ENCODE measurements around the gene ALDH1A1. TPM values are rescaled to one million over a fixed set of nuclear protein-coding genes. Genes with fewer than 3 reads are reported as not detected.

The ALDH1A1 gene
- polyA plus RNA-seq, 3 donors, result 28.6 to 117 (median 105) TPM

DNA sequence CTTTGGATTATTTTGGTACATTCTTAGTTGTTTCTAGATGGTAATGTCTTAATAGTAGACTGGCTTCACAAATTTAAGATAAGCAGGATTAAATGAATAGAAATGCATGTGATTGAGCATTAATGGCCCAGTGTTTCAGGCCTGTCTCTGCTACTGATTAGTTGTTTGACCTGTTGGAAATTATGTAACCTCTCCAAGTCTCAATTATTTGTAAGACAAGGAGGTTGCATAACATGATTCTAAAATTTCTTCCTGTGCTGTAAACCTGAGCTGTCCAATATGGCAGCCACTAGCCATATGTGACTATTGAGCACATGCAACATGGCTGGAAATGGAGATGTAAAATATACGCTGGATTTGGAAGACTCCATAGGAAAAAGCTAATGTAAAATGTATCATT is 97.5 kb downstream of the ALDH1A1 start:
- Mint-ChIP-seq H3K4me3 (no peak overlapping the region), H3K27me3 (ENCODE audit: low read depth in 3 of 3) (peaks cover 0 to 3% (median 0%) of the 10 kb centered on the region in 3 donors), H3K27ac (no peak overlapping the region), H3K36me3 (no peaks in the 10 kb centered on the region), H3K9me3 (peaks cover 0 to 3% (median 0%) of the 10 kb centered on the region in 7 donors), H3K4me1 (peaks cover 4% of the 10 kb centered on the region)
- H3K4me3 ChIP-seq (replicated peaks in 1 of 3; ENCODE audit: low read depth in 2 of 3, low read length in 3 of 3), result no peak overlapping the region
- H4K20me1 ChIP-seq (ENCODE audit: insufficient read depth, low read length), result no peaks in the 10 kb centered on the region
- no peaks in the 10 kb centered on the region for H3K79me2 ChIP-seq (ENCODE audit: insufficient read depth, low read length)
- no CpG with 5 or more reads among the region's 1 CpG for WGBS (ENCODE audit: insufficient coverage)
- no peaks in the 10 kb centered on the region for H3K27me3 ChIP-seq (ENCODE audit: control insufficient read depth in 2 of 2, insufficient read depth in 2 of 2, low read length in 2 of 2)
- no peaks in the 10 kb centered on the region for H3K9me3 ChIP-seq (replicated peaks in 1 of 2; ENCODE audit: control insufficient read depth in 1 of 2, insufficient read depth in 1 of 2, low read length in 2 of 2)
- no peak overlapping the region for H2AFZ ChIP-seq (ENCODE audit: insufficient read depth, low read depth, low read length, poor library complexity, severe bottlenecking)
- no peak overlapping the region for H3K27ac ChIP-seq (ENCODE audit: low read depth in 1 of 2, low read length in 2 of 2)
- no peaks in the 10 kb centered on the region for H3K36me3 ChIP-seq (replicated peaks in 1 of 2; ENCODE audit: control insufficient read depth in 1 of 2, insufficient read depth in 2 of 2, low read length in 2 of 2)
- H3K4me1 ChIP-seq (ENCODE audit: control insufficient read depth in 1 of 2, insufficient read depth in 2 of 2, low read length in 2 of 2), result no peaks in the 10 kb centered on the region
- TF ChIP-seq CTCF (IDR thresholded peaks at IDR 0.05), result no peak
- no peak overlapping the region for H3K4me2 ChIP-seq (replicated peaks; ENCODE audit: extremely low read depth, low read length, poor library complexity, severe bottlenecking)
- no peak for DNase-seq
- intact Hi-C loops (cut with micrococcal nuclease), result loop anchor here in 1 of 2 donors (10.0 kb wide), 1 partner anchor 169 kb away; no protein-coding TSS in a partner anchor
- no peak overlapping the region for H3K9ac ChIP-seq (ENCODE audit: insufficient read depth, low read length, poor library complexity, severe bottlenecking)

Other genes starting within 250 kb of the ALDH1A1 start
- gene ANXA1, start 198.8 kb upstream of the ALDH1A1 start, polyA plus RNA-seq, result 1,000 to 10,000 TPM in 2 of 3 donors, 100 to 1,000 TPM in 1; 992 to 1,546 (median 1,157) TPM

Data from CD14-positive monocyte (primary cell).